A549 (cell line): ENCODE measurements around the gene PITPNM3. TPM values are rescaled to one million over a fixed set of nuclear protein-coding genes. Genes with fewer than 3 reads are reported as not detected.

ENCODE experiments used
- ATAC-seq, 2 experiments: fragments of 200-7000 bp in 1 of 2; fragments of >200 bp in 1 of 2; cut with Nextera tagmentation in 1 of 2; cut with Tn5 transposase in 1 of 2; 3 replicates each; pipeline versions ENCODE4 v1.8.0 to v1.9.1; 2018 to 2020; ENCODE audit warnings: mild to moderate bottlenecking in 1 of 2, moderate library complexity in 1 of 2
- CTCF ChIA-PET: fragments of 300-600 bp; sonication (Branson Sonifier 250); formaldehyde crosslinking; extraction: SDS; loops from one replicate; lab custom pipeline; 2021; ENCODE audit warnings: antibody characterized with exemption, inconsistent platforms; lab: Yijun Ruan, JAX
- POLR2A ChIA-PET: fragments of 350-600 bp; formaldehyde crosslinking; extraction: SDS; loops from one replicate; lab custom pipeline; 2021; ENCODE audit warnings: antibody characterized with exemption, inconsistent platforms; lab: Yijun Ruan, JAX
- DNase-seq, 2 experiments: peaks; one replicate each; pipeline versions ENCODE4 v3.0.0 to v3.0.0-alpha.2; 2011 to 2016; ENCODE audit warnings: low read depth in 1 of 2, low spot score in 1 of 2
- FAIRE-seq: peaks from 2 replicates; lab custom pipeline; 2011; peaks lifted over from hg19 to GRCh38; lab: Jason Lieb, UNC
- H3K27ac ChIP-seq, 2 experiments: fragments of >200 bp; sonication (Bioruptor Twin); formaldehyde crosslinking; 3 replicates each; pipeline ENCODE4 v1.5.1; 2016 to 2017
- H3K4me1 ChIP-seq: fragments of >200 bp; sonication (Bioruptor Twin); formaldehyde crosslinking; 3 replicates; pipeline ENCODE4 v1.6.1; 2016
- H3K4me2 ChIP-seq: fragments of >200 bp; sonication (Bioruptor Twin); formaldehyde crosslinking; 3 replicates; pipeline ENCODE4 v1.6.1; 2016
- H3K4me3 ChIP-seq: fragments of >200 bp; sonication (Bioruptor Twin); formaldehyde crosslinking; 3 replicates; pipeline ENCODE4 v1.5.1; 2016
- H3K9me3 ChIP-seq: fragments of >200 bp; sonication (Bioruptor Twin); formaldehyde crosslinking; 3 replicates; pipeline ENCODE4 v1.6.1; 2016
- BHLHE40 ChIP-seq: IDR thresholded peaks from 2 replicates; pipeline ENCODE4 v1.6.1; 2012; ENCODE audit warnings: low read depth, low read length, inconsistent platforms
- EP300 ChIP-seq, 2 experiments: fragments of >200 bp; sonication (Bioruptor Twin); formaldehyde crosslinking; IDR thresholded peaks; 2 replicates in 1 of 2; 3 replicates in 1 of 2; pipeline ENCODE4 v1.6.1; 2016 to 2017
- HOXB13 ChIP-seq: fragments of 250-450 bp; sonication (Bioruptor Pico); IDR thresholded peaks from 2 replicates; pipeline ENCODE4 v1.5.0; 2020; ENCODE audit warnings: low read depth, mild to moderate bottlenecking, moderate library complexity
- JUN ChIP-seq, 2 experiments: fragments of >200 bp; sonication (Bioruptor Twin); formaldehyde crosslinking; IDR thresholded peaks; 2 replicates in 1 of 2; 3 replicates in 1 of 2; pipeline ENCODE4 v1.6.1; 2016 to 2017
- JUNB ChIP-seq: fragments of >200 bp; sonication (Bioruptor Twin); formaldehyde crosslinking; IDR thresholded peaks from 2 replicates; pipeline ENCODE4 v1.6.1; 2016
- KDM5A ChIP-seq: fragments of 200-600 bp; sonication (generic); IDR thresholded peaks from 2 replicates; pipeline ENCODE4 v1.6.1; 2016; ENCODE audit warnings: antibody characterized with exemption, mild to moderate bottlenecking
- MAFK ChIP-seq: fragments of 450-650 bp; IDR thresholded peaks from 2 replicates; pipeline ENCODE4 v1.6.1; 2014; ENCODE audit not compliant: partially characterized antibody
- MAZ ChIP-seq: fragments of 150-350 bp; IDR thresholded peaks from 2 replicates; pipeline ENCODE4 v1.6.1; 2014; ENCODE audit warnings: antibody characterized with exemption, low read depth, low read length, borderline replicate concordance
- NPAS2 ChIP-seq: fragments of 250-450 bp; sonication (Bioruptor Pico); IDR thresholded peaks from 2 replicates; pipeline ENCODE4 v1.8.0; 2022; ENCODE audit warnings: mild to moderate bottlenecking, moderate library complexity, borderline replicate concordance
- PHF8 ChIP-seq: fragments of 200-600 bp; sonication (generic); IDR thresholded peaks from 2 replicates; pipeline ENCODE4 v1.6.1; 2016; ENCODE audit warnings: low read depth, mild to moderate bottlenecking, antibody characterized with exemption, moderate library complexity, borderline replicate concordance
- RAD21 ChIP-seq, 2 experiments: fragments of >200 bp in 1 of 2; sonication (Bioruptor Twin) in 1 of 2; formaldehyde crosslinking in 1 of 2; IDR thresholded peaks in 1 of 2; conservative IDR thresholded peaks in 1 of 2; 2 replicates in 1 of 2; 3 replicates in 1 of 2; pipeline ENCODE4 v1.6.1; 2012 to 2018; ENCODE audit warnings: inconsistent platforms in 1 of 2
- RCOR1 ChIP-seq: fragments of 150-350 bp; IDR thresholded peaks from 2 replicates; pipeline ENCODE4 v1.6.1; 2014; ENCODE audit warnings: antibody characterized with exemption, low read length, low read depth
- RFX5 ChIP-seq: fragments of 450-650 bp; IDR thresholded peaks from 2 replicates; pipeline ENCODE4 v1.7.1; 2014; ENCODE audit warnings: antibody characterized with exemption, mild to moderate bottlenecking, moderate library complexity
- RNF2 ChIP-seq: fragments of 200-600 bp; sonication (generic); IDR thresholded peaks from 2 replicates; pipeline ENCODE4 v1.6.1; 2016; ENCODE audit warnings: low read depth, mild to moderate bottlenecking, antibody characterized with exemption, moderate library complexity, borderline replicate concordance
- SMC3 ChIP-seq: fragments of >200 bp; sonication (Bioruptor Twin); formaldehyde crosslinking; IDR thresholded peaks from 3 replicates; pipeline ENCODE4 v1.6.1; 2018; ENCODE audit warnings: inconsistent platforms
- SREBF2 ChIP-seq: fragments of 450-650 bp; IDR thresholded peaks from 2 replicates; pipeline ENCODE4 v1.6.1; 2014; ENCODE audit warnings: mild to moderate bottlenecking, moderate library complexity
- TFCP2L1 ChIP-seq: fragments of 250-450 bp; sonication (Bioruptor Pico); IDR thresholded peaks from 2 replicates; pipeline ENCODE4 v1.5.0; 2021; ENCODE audit warnings: mild to moderate bottlenecking
- ZC3H11A ChIP-seq: fragments of 450-650 bp; IDR thresholded peaks from 2 replicates; pipeline ENCODE4 v1.6.1; 2014; ENCODE audit warnings: antibody characterized with exemption, mild to moderate bottlenecking
- WGBS: methylation state at CpG from one replicate; pipeline ENCODE4 v1.1.6; 2017; ENCODE audit errors: missing lambda C conversion rate; 5-methylcytosine and 5-hydroxymethylcytosine counted together
- polyA plus RNA-seq, 4 experiments: library from polyadenylated mRNA; depleted of rRNA in 3 of 4; stranded (reverse); fragments of >200 nt; fragmentation: RNase III in 1 of 4; extraction: RNeasy Plus Mini Kit Qiagen cat#74134 plus additional on column Dnase treatment in 1 of 4; gene quantifications; 2 replicates in 3 of 4; 3 replicates in 1 of 4; pipeline ENCODE4 v1.2.3, GENCODE V29; 2011 to 2017
- TF ChIP-seq, protein P1 (sequence below): fragments of >200 bp; sonication (Bioruptor Twin); formaldehyde crosslinking; IDR thresholded peaks from 2 replicates; pipeline ENCODE4 v1.6.1; 2016
- TF ChIP-seq, protein P2 (sequence below): IDR thresholded peaks from 2 replicates; pipeline ENCODE4 v1.6.1; 2012; ENCODE audit warnings: low read depth, borderline replicate concordance
- TF ChIP-seq, protein P3 (sequence below): IDR thresholded peaks from 2 replicates; pipeline ENCODE4 v1.6.1; 2012
- TF ChIP-seq, protein P4 (sequence below): fragments of 450-650 bp; IDR thresholded peaks from 2 replicates; pipeline ENCODE4 v1.6.1; 2014; ENCODE audit warnings: antibody characterized with exemption
- TF ChIP-seq, protein P5 (sequence below): IDR thresholded peaks from 2 replicates; pipeline ENCODE4 v1.6.1; 2012
- TF ChIP-seq, protein P6 (sequence below): fragments of 250-450 bp; sonication (Bioruptor Pico); IDR thresholded peaks from 2 replicates; pipeline ENCODE4 v1.5.0; 2021; ENCODE audit warnings: mild to moderate bottlenecking, moderate library complexity, borderline replicate concordance
- TF ChIP-seq, protein P7 (sequence below): fragments of >200 bp; sonication (Bioruptor Twin); formaldehyde crosslinking; IDR thresholded peaks from 3 replicates; pipeline ENCODE4 v1.6.1; 2016
- TF ChIP-seq, protein P8 (sequence below): fragments of 250-450 bp; sonication (Bioruptor Pico); IDR thresholded peaks from 2 replicates; pipeline ENCODE4 v1.5.0; 2020; ENCODE audit warnings: low read depth, mild to moderate bottlenecking, moderate library complexity
- TF ChIP-seq, protein P9 (sequence below): fragments of 200-600 bp; sonication (generic); IDR thresholded peaks from 2 replicates; pipeline ENCODE4 v1.6.1; 2016; ENCODE audit warnings: antibody characterized with exemption, mild to moderate bottlenecking, moderate library complexity

PITPNM3 gene
- polyA plus RNA-seq, 2 of the 4 experiments (the other 2 are of a cell fraction) = 0.80 to 2.2 TPM

DNA sequence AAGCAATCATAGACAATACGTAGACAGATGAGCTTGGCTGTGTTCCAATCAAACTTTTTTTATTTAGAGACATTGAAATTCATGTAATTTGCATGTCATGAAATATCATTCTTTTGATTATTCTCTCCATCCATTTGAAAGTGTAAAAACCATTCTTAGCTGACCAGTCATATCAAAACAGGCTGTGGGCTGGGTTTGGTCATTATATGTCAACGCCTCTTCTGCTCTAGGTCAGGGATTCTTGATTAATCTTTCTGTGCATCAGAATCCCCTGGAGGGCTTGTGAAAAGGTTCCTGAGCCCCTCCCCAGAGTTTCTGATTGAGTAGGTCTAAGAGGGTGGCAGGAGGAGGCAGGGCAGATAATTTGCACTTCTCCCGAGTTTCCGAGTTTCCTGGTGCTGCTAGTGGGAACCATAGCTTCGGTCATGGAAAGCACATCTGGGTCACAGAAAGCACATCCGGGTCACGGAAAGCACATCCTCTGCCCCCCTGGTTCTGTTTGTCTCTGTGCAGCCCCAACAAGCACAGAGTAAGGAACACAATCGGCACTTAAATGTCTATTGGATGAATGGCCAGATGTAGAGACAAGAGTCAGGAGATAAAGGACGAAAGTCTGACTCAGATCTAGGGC, 95.7 kb downstream of the PITPNM3 start:
- no peaks in the 10 kb centered on the region for H3K9me3 ChIP-seq
- ChIA-PET POLR2A (no interaction called here), CTCF (interaction anchor here (1.2 to 8.1 kb wide), 2 partner anchors 13 to 56 kb away, joined by 3 to 77 read pairs; no protein-coding TSS in a partner anchor)
- peaks cover 18% of the 10 kb centered on the region for H3K4me1 ChIP-seq
- WGBS = 81% methylated on average over 9 of the region's 9 CpGs
- H3K4me2 ChIP-seq = no peak overlapping the region
- TF ChIP-seq RNF2 (no peak), NPAS2 (CRISPR knock-in tag) (no peak), TFCP2L1 (CRISPR knock-in tag) (no peak), RCOR1 (no peak), MAZ (no peak), RAD21 (conservative IDR thresholded peaks at IDR 0.05 in 1 of 2, IDR thresholded peaks at IDR 0.05 in 1 of 2) (no peak), RFX5 (no peak), PHF8 (no peak), KDM5A (no peak), JUNB (no peak), JUN (IDR thresholded peaks at IDR 0.05) (no peak), EP300 (IDR thresholded peaks at IDR 0.05) (no peak), ZC3H11A (no peak), MAFK (no peak), HOXB13 (CRISPR knock-in tag) (no peak), SMC3 (no peak)
- TF ChIP-seq, protein P1, sequence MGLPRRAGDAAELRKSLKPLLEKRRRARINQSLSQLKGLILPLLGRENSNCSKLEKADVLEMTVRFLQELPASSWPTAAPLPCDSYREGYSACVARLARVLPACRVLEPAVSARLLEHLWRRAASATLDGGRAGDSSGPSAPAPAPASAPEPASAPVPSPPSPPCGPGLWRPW = no peak
- TF ChIP-seq, protein P2, sequence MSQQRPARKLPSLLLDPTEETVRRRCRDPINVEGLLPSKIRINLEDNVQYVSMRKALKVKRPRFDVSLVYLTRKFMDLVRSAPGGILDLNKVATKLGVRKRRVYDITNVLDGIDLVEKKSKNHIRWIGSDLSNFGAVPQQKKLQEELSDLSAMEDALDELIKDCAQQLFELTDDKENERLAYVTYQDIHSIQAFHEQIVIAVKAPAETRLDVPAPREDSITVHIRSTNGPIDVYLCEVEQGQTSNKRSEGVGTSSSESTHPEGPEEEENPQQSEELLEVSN = no peak
- TF ChIP-seq, protein P3, sequence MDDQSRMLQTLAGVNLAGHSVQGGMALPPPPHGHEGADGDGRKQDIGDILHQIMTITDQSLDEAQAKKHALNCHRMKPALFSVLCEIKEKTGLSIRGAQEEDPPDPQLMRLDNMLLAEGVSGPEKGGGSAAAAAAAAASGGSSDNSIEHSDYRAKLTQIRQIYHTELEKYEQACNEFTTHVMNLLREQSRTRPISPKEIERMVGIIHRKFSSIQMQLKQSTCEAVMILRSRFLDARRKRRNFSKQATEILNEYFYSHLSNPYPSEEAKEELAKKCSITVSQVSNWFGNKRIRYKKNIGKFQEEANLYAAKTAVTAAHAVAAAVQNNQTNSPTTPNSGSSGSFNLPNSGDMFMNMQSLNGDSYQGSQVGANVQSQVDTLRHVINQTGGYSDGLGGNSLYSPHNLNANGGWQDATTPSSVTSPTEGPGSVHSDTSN = no peak
- TF ChIP-seq, protein P4, sequence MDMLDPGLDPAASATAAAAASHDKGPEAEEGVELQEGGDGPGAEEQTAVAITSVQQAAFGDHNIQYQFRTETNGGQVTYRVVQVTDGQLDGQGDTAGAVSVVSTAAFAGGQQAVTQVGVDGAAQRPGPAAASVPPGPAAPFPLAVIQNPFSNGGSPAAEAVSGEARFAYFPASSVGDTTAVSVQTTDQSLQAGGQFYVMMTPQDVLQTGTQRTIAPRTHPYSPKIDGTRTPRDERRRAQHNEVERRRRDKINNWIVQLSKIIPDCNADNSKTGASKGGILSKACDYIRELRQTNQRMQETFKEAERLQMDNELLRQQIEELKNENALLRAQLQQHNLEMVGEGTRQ = no peak
- ATAC-seq (no peak), DNase-seq (no peak), FAIRE-seq (no peak)
- no peak overlapping the region for H3K27ac ChIP-seq
- H3K4me3 ChIP-seq = no peak overlapping the region

DNA sequence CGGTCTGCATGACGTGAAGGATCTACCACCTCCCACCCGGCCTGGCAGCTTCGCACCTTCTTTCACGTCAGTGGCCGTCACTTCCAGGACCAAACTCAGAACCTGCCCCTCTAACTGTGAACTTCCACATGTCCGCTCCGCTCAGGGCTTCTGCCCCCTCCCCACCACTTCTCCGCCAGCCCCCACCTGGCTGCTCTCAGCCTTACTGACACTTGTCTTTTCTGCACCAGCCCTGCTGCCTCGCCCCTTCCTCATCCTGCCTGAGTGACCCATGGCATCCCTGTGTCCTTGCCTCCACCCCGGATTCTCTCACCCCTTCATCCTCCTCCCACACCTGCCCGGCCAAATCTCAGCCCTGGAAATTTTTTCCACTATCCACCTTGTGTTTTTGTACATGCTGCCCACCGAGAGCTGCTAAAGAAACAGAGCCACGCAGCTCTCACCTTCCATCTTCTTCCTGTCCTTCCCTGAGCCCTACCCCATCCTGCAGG, 97.8 kb downstream of the PITPNM3 start:
- Histone ChIP-seq H3K27ac (no peak overlapping the region), H3K9me3 (no peaks in the 10 kb centered on the region), H3K4me1 (peaks cover 18% of the 10 kb centered on the region), H3K4me3 (no peak overlapping the region), H3K4me2 (no peak overlapping the region)
- CTCF ChIA-PET = interaction anchor here (1.1 to 8.1 kb wide), 2 partner anchors 15 to 546 kb away, joined by 4 to 77 read pairs; no protein-coding TSS in a partner anchor
- 83% methylated on average over 14 of the region's 14 CpGs for WGBS
- DNase-seq = no peak
- no peak for FAIRE-seq
- POLR2A ChIA-PET = no interaction called here
- no peak for ATAC-seq
- TF ChIP-seq SMC3 (no peak), SREBF2 (no peak), BHLHE40 (no peak), RCOR1 (no peak)
- TF ChIP-seq, protein P5, sequence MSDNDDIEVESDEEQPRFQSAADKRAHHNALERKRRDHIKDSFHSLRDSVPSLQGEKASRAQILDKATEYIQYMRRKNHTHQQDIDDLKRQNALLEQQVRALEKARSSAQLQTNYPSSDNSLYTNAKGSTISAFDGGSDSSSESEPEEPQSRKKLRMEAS = no peak
- TF ChIP-seq, protein P6, sequence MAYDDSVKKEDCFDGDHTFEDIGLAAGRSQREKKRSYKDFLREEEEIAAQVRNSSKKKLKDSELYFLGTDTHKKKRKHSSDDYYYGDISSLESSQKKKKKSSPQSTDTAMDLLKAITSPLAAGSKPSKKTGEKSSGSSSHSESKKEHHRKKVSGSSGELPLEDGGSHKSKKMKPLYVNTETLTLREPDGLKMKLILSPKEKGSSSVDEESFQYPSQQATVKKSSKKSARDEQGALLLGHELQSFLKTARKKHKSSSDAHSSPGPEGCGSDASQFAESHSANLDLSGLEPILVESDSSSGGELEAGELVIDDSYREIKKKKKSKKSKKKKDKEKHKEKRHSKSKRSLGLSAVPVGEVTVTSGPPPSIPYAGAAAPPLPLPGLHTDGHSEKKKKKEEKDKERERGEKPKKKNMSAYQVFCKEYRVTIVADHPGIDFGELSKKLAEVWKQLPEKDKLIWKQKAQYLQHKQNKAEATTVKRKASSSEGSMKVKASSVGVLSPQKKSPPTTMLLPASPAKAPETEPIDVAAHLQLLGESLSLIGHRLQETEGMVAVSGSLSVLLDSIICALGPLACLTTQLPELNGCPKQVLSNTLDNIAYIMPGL = no peak
- TF ChIP-seq, protein P7, sequence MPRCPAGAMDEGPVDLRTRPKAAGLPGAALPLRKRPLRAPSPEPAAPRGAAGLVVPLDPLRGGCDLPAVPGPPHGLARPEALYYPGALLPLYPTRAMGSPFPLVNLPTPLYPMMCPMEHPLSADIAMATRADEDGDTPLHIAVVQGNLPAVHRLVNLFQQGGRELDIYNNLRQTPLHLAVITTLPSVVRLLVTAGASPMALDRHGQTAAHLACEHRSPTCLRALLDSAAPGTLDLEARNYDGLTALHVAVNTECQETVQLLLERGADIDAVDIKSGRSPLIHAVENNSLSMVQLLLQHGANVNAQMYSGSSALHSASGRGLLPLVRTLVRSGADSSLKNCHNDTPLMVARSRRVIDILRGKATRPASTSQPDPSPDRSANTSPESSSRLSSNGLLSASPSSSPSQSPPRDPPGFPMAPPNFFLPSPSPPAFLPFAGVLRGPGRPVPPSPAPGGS = no peak
- TF ChIP-seq, protein P8, sequence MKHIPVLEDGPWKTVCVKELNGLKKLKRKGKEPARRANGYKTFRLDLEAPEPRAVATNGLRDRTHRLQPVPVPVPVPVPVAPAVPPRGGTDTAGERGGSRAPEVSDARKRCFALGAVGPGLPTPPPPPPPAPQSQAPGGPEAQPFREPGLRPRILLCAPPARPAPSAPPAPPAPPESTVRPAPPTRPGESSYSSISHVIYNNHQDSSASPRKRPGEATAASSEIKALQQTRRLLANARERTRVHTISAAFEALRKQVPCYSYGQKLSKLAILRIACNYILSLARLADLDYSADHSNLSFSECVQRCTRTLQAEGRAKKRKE (CRISPR knock-in tag) = no peak
- TF ChIP-seq, protein P9, sequence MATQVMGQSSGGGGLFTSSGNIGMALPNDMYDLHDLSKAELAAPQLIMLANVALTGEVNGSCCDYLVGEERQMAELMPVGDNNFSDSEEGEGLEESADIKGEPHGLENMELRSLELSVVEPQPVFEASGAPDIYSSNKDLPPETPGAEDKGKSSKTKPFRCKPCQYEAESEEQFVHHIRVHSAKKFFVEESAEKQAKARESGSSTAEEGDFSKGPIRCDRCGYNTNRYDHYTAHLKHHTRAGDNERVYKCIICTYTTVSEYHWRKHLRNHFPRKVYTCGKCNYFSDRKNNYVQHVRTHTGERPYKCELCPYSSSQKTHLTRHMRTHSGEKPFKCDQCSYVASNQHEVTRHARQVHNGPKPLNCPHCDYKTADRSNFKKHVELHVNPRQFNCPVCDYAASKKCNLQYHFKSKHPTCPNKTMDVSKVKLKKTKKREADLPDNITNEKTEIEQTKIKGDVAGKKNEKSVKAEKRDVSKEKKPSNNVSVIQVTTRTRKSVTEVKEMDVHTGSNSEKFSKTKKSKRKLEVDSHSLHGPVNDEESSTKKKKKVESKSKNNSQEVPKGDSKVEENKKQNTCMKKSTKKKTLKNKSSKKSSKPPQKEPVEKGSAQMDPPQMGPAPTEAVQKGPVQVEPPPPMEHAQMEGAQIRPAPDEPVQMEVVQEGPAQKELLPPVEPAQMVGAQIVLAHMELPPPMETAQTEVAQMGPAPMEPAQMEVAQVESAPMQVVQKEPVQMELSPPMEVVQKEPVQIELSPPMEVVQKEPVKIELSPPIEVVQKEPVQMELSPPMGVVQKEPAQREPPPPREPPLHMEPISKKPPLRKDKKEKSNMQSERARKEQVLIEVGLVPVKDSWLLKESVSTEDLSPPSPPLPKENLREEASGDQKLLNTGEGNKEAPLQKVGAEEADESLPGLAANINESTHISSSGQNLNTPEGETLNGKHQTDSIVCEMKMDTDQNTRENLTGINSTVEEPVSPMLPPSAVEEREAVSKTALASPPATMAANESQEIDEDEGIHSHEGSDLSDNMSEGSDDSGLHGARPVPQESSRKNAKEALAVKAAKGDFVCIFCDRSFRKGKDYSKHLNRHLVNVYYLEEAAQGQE = no peak
